Activated CD8-positive, alpha-beta memory T cell treated with anti-CD3 and anti-CD28 coated beads, Interleukin-2, amount 10 ng/mL, durations not matched to agents 7 days and 5 days (primary cell): ENCODE measurements around the gene CLEC5A. TPM values are rescaled to one million over a fixed set of nuclear protein-coding genes. Genes with fewer than 3 reads are reported as not detected.
A peak's percentile ranks its signal among the peaks of the same experiment; 100 is the strongest.
"Not testable (repeated sequence)": the region's sequence is repeated elsewhere in the genome, so short reads cannot be mapped to it uniquely, and the experiment has no call there.

Experiments used
- ATAC-seq: fragments of 150-1000 bp; cut with Tn5 transposase; one replicate; pipeline ENCODE4 v1.10.0; 2021; ENCODE audit warnings: moderate library complexity
- CTCF ChIA-PET: fragments of 350-600 bp; sonication (Branson Sonifier 250); formaldehyde crosslinking; loops from one replicate; lab custom pipeline; 2021; ENCODE audit warnings: antibody characterized with exemption; lab: Charles Lee
- DNase-seq: peaks from one replicate; pipeline ENCODE4 v3.0.0-alpha.2; 2020
- H3K27ac Mint-ChIP-seq: one replicate; pipeline ENCODE4 v1.8.0; 2021; ENCODE audit warnings: mild to moderate bottlenecking, mixed read lengths
- H3K27me3 Mint-ChIP-seq: one replicate; pipeline ENCODE4 v1.8.0; 2021; ENCODE audit warnings: mixed read lengths
- H3K36me3 Mint-ChIP-seq: one replicate; pipeline ENCODE4 v1.8.0; 2021; ENCODE audit warnings: mild to moderate bottlenecking, mixed read lengths
- H3K4me1 Mint-ChIP-seq: one replicate; pipeline ENCODE4 v1.8.0; 2021; ENCODE audit warnings: mixed read lengths
- H3K4me3 Mint-ChIP-seq: one replicate; pipeline ENCODE4 v1.8.0; 2021; ENCODE audit warnings: mild to moderate bottlenecking, moderate library complexity, mixed read lengths
- H3K9me3 Mint-ChIP-seq: one replicate; pipeline ENCODE4 v1.8.0; 2022; ENCODE audit warnings: low read depth, mixed read lengths
- total RNA-seq, 2 experiments: library from RNA; stranded (reverse); gene quantifications; one replicate each; pipeline ENCODE4 v1.2.3, GENCODE V29; 2021

The CLEC5A gene
- total RNA-seq = not detected

DNA sequence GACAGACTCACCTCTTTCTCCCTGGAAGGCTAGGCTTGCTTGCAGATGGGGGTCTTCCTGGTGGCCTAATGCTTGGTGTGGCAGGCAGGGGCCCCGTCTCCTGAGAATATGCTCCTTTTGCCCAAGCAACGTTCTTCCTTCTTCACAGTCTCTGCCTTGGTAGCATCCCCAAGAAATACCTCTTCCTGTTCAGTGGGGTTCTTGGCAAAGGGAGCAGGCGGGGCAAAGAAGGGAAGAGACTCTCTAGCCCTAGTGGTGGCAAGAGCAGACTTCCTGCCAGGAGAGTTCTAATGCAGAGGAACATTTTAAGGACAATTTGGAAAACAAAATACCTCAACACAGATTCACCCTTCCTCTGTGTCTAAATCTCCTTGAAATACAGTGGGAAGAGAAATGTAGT, at the start of gene CLEC5A:
TSS of gene CLEC5A (minus strand) at position 179 of the 400 bp plus-strand sequence. CDS start 682 bp downstream, outside the sequence.
- H3K36me3 Mint-ChIP-seq = no peaks in the 10 kb centered on the region
- no peaks in the 10 kb centered on the region for H3K4me1 Mint-ChIP-seq
- no peak within 1 kb of the TSS for H3K27ac Mint-ChIP-seq
- CTCF ChIA-PET = no interaction called here
- no peak within 1 kb of the TSS for H3K4me3 Mint-ChIP-seq
- ATAC-seq (no peak), DNase-seq (no peak)
- no peaks in the 10 kb centered on the region for H3K9me3 Mint-ChIP-seq
- H3K27me3 Mint-ChIP-seq = no peaks in the 10 kb centered on the region

DNA sequence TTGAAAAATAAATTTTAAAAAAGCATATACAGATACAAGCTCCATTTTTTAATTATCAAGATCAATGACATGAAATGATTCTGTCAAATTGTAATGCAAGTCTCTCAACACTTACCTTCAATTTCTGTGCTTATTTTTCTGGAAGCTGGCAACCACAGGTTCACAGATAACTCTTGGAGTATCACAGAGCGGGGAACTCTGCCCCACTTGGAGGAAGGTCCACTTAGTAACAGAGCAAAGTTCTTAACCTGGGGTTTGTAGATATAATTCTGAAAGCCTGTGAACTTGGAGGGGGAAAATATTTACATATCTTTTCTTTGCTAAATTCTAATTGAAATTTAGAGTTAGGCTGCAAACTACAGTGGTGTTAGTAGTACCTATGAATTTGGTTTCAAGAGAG, 46.6 kb upstream of the CLEC5A start:
- ATAC-seq = no peak
- Mint-ChIP-seq H3K4me1 (peaks cover 6% of the 10 kb centered on the region), H3K4me3 (no peak overlapping the region), H3K27ac (no peak overlapping the region), H3K27me3 (no peaks in the 10 kb centered on the region), H3K36me3 (no peaks in the 10 kb centered on the region), H3K9me3 (no peaks in the 10 kb centered on the region)
- CTCF ChIA-PET = interaction anchor here (1.4 to 2.9 kb wide), 2 partner anchors 17 to 19 kb away, joined by 4 to 12 read pairs; no protein-coding TSS in a partner anchor
- no peak for DNase-seq

DNA sequence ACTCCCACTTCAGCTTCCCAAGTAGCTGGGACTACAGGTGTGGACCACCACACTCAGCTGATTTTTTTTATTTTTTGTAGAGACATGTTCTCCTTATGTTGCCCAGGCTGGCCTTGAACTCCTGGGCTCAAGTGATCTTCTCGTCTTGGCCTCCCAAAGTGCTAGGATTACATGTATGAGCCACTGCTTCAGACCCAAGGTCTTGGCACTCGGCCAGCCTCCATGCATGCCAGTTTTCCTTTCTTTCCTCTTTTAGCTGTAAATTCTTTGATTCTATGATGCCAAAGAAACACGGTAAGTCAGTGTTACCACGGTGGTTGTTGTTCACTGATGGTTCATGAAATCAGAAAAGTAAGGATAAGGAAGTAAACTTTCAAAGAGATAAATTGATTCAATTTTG, 45.9 kb upstream of the CLEC5A start:
- DNase-seq = no peak
- Mint-ChIP-seq H3K27me3 (no peaks in the 10 kb centered on the region), H3K9me3 (no peaks in the 10 kb centered on the region), H3K27ac (no peak overlapping the region), H3K4me1 (peaks cover 6% of the 10 kb centered on the region), H3K36me3 (no peaks in the 10 kb centered on the region), H3K4me3 (no peak overlapping the region)
- ATAC-seq = no peak
- CTCF ChIA-PET = interaction anchor here (1.4 to 2.9 kb wide), 2 partner anchors 17 to 19 kb away, joined by 4 to 12 read pairs; no protein-coding TSS in a partner anchor

DNA sequence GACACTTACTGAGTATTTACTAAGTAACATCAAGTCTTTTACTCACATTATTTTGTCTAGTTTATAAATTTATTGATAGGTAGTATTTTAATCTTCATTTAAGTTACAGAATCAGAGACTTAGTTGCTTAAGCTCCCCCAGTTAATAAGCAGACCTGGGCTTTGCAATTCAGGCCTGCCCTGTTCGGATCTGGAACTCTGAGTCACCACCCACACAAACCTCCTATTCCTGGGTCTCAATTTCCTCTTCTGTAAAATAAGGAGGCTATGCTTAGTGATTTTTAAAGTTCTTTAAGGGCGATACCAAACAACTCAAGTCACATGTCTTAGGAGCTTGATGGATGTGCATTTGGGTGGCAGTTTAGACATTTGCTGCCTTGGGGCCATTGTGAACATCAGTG, 45.4 kb upstream of the CLEC5A start:
- no peaks in the 10 kb centered on the region for H3K27me3 Mint-ChIP-seq
- H3K4me1 Mint-ChIP-seq = peaks cover 6% of the 10 kb centered on the region
- H3K4me3 Mint-ChIP-seq = no peak overlapping the region
- DNase-seq (no peak), ATAC-seq (no peak)
- no peaks in the 10 kb centered on the region for H3K9me3 Mint-ChIP-seq
- CTCF ChIA-PET = interaction anchor here (2.9 kb wide), 1 partner anchor 16 kb away, joined by 12 read pairs; no protein-coding TSS in a partner anchor
- no peak overlapping the region for H3K27ac Mint-ChIP-seq
- H3K36me3 Mint-ChIP-seq = no peaks in the 10 kb centered on the region

DNA sequence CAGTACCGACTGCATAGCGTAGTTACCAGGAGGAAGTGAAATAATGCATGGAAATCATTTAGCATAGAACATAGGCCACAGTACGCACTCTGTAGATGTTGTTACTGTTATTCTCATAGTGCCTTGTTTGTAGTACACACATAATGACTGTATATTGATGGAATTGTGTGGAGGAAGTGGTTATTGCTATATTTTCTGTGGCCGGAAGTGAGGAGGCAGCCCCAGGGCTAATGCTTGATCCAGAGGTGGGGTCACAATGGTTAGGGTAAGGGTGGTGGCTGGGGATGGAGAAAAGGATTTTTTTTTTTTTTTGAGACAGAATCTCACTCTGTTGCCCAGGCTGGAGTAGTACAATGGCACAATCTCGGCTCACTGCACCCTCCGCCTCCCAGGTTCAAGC, 44.4 kb upstream of the CLEC5A start:
- CTCF ChIA-PET = interaction anchor here (2.9 kb wide), 1 partner anchor 15 kb away, joined by 12 read pairs; no protein-coding TSS in a partner anchor
- peaks cover 6% of the 10 kb centered on the region for H3K4me1 Mint-ChIP-seq
- H3K4me3 Mint-ChIP-seq = no peak overlapping the region
- no peaks in the 10 kb centered on the region for H3K36me3 Mint-ChIP-seq
- no peak for DNase-seq
- H3K27me3 Mint-ChIP-seq = no peaks in the 10 kb centered on the region
- no peaks in the 10 kb centered on the region for H3K9me3 Mint-ChIP-seq
- ATAC-seq = no peak
- no peak overlapping the region for H3K27ac Mint-ChIP-seq

DNA sequence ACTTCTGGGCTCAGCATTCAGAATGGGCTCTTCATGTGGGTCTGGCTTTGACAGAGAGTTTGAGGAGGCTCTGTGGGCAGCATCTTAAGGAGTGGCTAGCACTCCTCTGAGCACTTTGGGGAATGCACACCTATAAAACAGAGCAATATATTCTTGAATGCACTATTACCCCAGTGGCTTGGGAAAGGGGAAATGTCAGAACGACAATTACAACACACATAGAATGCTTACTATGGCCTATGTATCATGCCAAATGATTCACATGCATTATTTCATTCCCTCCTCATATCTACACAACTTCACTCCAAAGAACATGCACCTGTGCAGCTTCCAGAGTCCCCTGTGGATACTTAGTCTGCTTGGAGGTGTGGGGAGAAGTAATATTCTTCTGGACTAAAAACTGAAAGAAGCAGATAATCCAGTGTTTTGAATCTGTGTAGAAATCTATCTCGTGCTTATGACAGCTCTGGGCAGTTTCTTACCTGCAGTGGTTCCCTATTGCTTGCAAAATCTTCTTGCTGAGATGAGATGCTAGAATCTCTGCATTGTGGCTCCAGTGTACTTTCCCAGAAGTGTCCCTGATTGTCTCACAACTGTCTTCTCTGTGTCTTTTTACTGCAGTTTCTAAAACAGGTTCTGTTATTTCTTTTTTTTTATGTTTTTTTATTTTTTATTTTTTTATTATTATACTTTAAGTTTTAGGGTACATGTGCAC, 43.4 kb upstream of the CLEC5A start:
- ATAC-seq = no peak
- no peak for DNase-seq
- Mint-ChIP-seq H3K9me3 (no peaks in the 10 kb centered on the region), H3K36me3 (no peaks in the 10 kb centered on the region), H3K27me3 (no peaks in the 10 kb centered on the region), H3K27ac (no peak overlapping the region), H3K4me3 (no peak overlapping the region), H3K4me1 (peaks cover 6% of the 10 kb centered on the region)
- CTCF ChIA-PET = no interaction called here

DNA sequence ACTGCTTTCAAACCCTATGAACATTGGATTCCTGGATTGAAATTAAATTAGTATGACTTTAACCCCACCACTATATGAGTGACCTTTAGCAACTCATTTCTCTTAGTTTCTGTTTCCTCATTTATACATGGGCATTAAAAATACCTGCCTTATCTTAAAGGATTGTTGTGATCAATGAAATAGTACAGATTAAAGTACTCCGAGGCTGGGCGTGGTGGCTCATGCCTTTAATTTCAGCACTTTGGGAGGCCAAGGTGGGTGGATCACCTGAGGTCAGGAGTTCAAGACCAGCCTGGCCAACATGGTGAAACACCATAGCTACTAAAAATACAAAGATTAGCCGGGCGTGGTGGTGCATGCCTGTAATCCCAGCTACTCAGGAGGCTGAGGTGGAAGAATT, 41.0 kb upstream of the CLEC5A start:
- H3K9me3 Mint-ChIP-seq, H3K36me3 Mint-ChIP-seq, H3K4me3 Mint-ChIP-seq, DNase-seq, H3K4me1 Mint-ChIP-seq, H3K27ac Mint-ChIP-seq, CTCF ChIA-PET, ATAC-seq, H3K27me3 Mint-ChIP-seq: not testable (repeated sequence)

DNA sequence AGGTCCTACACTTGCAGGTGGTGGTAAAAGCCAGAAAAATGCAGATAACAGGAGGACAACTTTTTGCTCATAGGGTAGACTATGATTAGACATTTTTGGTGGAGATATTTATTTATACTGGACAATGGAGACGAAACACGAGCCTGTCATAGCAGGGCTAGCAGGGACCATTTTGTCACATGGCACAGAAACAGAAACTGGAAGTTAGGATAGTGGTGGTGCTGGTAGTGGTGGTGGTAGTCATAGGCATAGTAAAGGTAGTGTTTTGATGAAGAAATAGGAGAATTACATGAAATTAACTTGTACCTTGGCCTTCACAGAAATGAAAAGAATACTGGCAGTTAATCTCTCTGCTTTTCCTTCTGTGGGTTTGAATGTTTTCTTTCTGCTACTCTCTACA, 40.1 kb upstream of the CLEC5A start:
- CTCF ChIA-PET = no interaction called here
- Mint-ChIP-seq H3K4me1 (peaks cover 6% of the 10 kb centered on the region), H3K4me3 (no peak overlapping the region), H3K27me3 (no peaks in the 10 kb centered on the region), H3K27ac (no peak overlapping the region), H3K36me3 (no peaks in the 10 kb centered on the region), H3K9me3 (no peaks in the 10 kb centered on the region)
- ATAC-seq (no peak), DNase-seq (no peak)

DNA sequence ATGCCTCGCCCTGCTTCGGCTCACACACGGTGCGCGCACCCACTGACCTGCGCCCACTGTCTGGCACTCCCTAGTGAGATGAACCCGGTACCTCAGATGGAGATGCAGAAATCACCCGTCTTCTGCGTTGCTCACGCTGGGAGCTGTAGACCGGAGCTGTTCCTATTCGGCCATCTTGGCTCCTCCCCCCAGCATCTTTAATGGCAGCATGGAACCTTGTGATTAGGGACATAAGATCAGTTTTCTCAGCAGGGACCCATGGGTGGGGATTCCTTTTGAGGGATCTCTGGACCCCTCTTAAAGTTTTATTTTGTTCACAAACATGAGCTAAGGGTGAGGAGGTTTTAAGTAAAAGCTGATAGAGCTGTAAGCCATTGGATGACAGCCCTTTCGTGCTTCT, 39.2 kb upstream of the CLEC5A start:
- not testable (repeated sequence) for H3K4me1 Mint-ChIP-seq, DNase-seq, H3K27me3 Mint-ChIP-seq, H3K27ac Mint-ChIP-seq, H3K4me3 Mint-ChIP-seq, ATAC-seq, H3K36me3 Mint-ChIP-seq, H3K9me3 Mint-ChIP-seq
- CTCF ChIA-PET = interaction anchor here (1.0 kb wide), 1 partner anchor 10 kb away, joined by 5 read pairs; no protein-coding TSS in a partner anchor

DNA sequence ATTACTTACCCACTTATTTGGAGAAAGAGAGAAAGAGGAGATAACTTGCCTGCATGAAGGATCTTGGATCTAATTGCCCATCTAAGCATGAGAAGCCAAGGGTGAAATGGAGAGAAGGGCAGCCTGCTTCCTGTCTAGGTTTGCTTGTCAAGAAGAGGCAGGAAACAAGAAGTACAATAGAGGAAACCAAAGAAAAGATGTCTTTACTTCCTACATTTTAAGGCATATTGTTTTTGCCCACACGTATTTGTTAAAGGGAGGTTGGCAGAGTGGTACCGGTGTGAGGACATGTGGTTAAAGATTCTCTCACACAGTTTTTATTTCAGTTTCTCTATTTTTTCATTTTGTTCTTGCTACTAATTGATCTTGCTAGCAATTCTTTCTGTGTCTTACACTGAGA, 32.8 kb upstream of the CLEC5A start:
- Mint-ChIP-seq H3K9me3 (no peaks in the 10 kb centered on the region), H3K36me3 (no peaks in the 10 kb centered on the region), H3K27me3 (no peaks in the 10 kb centered on the region), H3K27ac (no peak overlapping the region), H3K4me1 (peaks cover 16% of the 10 kb centered on the region), H3K4me3 (no peak overlapping the region)
- DNase-seq (no peak), ATAC-seq (no peak)
- CTCF ChIA-PET = no interaction called here

DNA sequence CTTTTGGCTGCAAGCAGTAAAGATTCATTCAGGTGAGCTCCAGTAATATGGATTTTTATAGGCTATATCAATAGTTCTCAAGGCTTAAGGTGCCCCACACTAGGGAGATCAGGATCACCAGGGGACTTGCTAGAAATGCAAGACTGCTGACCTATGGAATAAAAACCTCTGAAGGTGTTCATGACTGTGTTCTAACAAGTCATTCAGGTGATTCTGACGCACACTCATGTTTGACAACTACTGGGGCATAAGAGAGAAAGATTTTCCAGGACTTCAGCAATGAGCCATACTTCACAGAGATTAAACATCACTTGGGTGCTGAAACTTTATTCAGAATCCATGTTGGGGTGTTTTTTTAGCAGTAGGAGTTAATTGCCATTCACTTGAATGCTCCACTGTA, 31.6 kb upstream of the CLEC5A start:
- Mint-ChIP-seq H3K9me3 (no peaks in the 10 kb centered on the region), H3K4me1 (peaks cover 16% of the 10 kb centered on the region), H3K27me3 (no peaks in the 10 kb centered on the region), H3K4me3 (no peak overlapping the region), H3K27ac (no peak overlapping the region), H3K36me3 (no peaks in the 10 kb centered on the region)
- ATAC-seq (no peak), DNase-seq (no peak)
- CTCF ChIA-PET = no interaction called here

DNA sequence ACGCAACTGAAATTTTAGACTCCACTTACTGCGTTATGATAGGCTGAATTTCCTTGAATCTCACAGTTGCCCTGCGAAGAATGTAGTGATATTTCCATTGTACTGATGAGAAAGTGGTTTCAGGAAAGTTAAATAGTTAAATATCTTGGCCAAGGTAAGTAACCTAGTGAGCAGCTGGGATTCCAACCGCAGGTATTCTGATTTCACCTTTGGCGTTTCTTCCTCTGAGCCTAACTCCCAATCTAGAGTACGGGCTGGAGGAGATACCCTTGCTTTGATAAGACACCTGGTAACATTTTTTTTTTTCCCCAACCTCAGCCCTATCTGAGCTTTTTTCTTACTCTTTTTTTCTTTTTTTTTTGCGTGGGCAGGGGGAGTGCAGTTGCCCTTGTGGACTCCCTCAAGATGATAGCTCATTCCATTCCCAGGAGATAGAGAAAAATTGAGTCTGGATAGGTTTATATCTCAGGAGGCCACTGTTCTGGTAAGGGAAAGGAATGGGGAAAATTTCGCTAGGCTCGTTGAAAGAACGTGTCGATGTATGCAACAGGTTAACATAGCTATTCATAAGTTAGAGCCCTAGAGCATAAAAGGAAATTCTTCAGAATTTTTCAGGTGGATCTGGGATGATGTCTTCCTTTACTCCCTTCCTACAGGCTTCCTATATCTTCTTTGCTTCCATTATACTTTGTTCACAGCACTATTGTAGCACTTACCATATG, 29.9 kb upstream of the CLEC5A start:
- CTCF ChIA-PET = interaction anchor here (0.6 to 3.3 kb wide), 30 partner anchors 9 to 1030 kb away, joined by 3 to 39 read pairs (median 3); partner anchors contain the start of gene MGAM2
- H3K27ac Mint-ChIP-seq = no peak overlapping the region
- peaks cover 16% of the 10 kb centered on the region for H3K4me1 Mint-ChIP-seq
- peak overlapping the region; percentile 68 for H3K4me3 Mint-ChIP-seq
- H3K27me3 Mint-ChIP-seq = no peaks in the 10 kb centered on the region
- ATAC-seq (no peak), DNase-seq (no peak)
- H3K9me3 Mint-ChIP-seq = no peaks in the 10 kb centered on the region
- H3K36me3 Mint-ChIP-seq = no peaks in the 10 kb centered on the region

DNA sequence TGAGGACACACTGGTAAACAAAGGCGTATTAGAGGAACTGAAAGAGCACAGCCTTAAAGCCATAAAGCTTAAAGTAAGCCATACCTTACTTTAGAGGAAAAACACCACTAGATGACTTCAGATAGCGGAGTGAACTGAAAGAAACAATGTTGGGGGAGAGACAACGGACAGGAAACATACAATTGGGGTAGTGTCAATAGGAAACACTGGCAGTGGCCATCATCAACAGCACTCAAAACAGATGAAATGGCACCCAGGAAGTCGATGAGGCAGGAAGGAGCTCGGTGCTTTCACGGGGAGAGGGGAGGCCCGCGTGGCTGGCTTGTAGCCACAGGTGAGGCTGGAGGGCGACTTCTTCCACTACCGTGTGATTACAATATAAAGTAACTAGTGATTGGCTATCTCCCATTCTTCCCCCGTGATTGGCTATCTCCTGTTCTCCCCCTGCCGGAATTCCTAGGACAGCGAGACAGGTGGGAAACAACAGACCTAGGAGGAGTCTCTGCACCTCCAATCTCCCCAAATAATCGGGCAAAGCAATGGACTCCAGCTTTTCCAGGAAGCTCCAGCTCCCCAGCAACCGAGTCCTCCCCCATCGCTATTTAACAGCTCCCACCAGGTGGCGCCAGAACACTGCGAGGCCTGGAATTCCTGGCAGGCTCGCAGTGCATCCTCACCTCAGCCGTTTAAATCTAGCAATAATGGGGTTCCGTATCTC, 29.2 kb upstream of the CLEC5A start:
- Mint-ChIP-seq H3K36me3 (no peaks in the 10 kb centered on the region), H3K27ac (peak overlapping the region; percentile 54), H3K9me3 (no peaks in the 10 kb centered on the region), H3K4me1 (peaks cover 16% of the 10 kb centered on the region), H3K27me3 (no peaks in the 10 kb centered on the region), H3K4me3 (peak overlapping the region; percentile 68)
- ATAC-seq (peak; percentile 79), DNase-seq (peak; percentile 79)
- CTCF ChIA-PET = interaction anchor here (0.6 to 3.3 kb wide), 35 partner anchors 9 to 1239 kb away, joined by 3 to 39 read pairs (median 3); partner anchors contain the start of gene MGAM2
